Activated CD8-positive, alpha-beta T cell treated with anti-CD3 and anti-CD28 coated beads for 36 hours (primary cell): Measurements from ENCODE around the gene APBB2. TPM values are rescaled to one million over a fixed set of nuclear protein-coding genes. Genes with fewer than 3 reads are reported as not detected.

Source experiments
- ATAC-seq: fragments of 200-7000 bp; cut with Tn5 transposase; one replicate; pipeline ENCODE4 v1.10.0; 2021; ENCODE audit warnings: mild to moderate bottlenecking, moderate library complexity
- CTCF ChIA-PET: fragments of 350-600 bp; sonication (Branson Sonifier 250); formaldehyde crosslinking; loops from one replicate; lab custom pipeline; 2021; ENCODE audit warnings: antibody characterized with exemption; lab: Charles Lee
- POLR2A ChIA-PET: fragments of 350-600 bp; sonication (Branson Sonifier 250); formaldehyde crosslinking; loops from one replicate; lab custom pipeline; 2021; ENCODE audit warnings: antibody characterized with exemption; lab: Charles Lee
- DNase-seq: peaks from one replicate; pipeline ENCODE4 v3.0.0-alpha.2; 2020
- H3K27ac Mint-ChIP-seq: one replicate; pipeline ENCODE4 v1.8.0; 2021; ENCODE audit warnings: mild to moderate bottlenecking, mixed read lengths
- H3K27me3 Mint-ChIP-seq: one replicate; pipeline ENCODE4 v1.8.0; 2021; ENCODE audit warnings: mixed read lengths
- H3K36me3 Mint-ChIP-seq: one replicate; pipeline ENCODE4 v1.8.0; 2021; ENCODE audit warnings: low read depth, mixed read lengths
- H3K4me1 Mint-ChIP-seq: one replicate; pipeline ENCODE4 v1.8.0; 2021; ENCODE audit warnings: low read depth, mixed read lengths
- H3K4me3 Mint-ChIP-seq: one replicate; pipeline ENCODE4 v1.8.0; 2021; ENCODE audit warnings: mild to moderate bottlenecking, moderate library complexity, mixed read lengths
- H3K9me3 Mint-ChIP-seq: one replicate; pipeline ENCODE4 v1.8.0; 2021; ENCODE audit warnings: mixed read lengths
- CTCF ChIP-seq: fragments of 200-600 bp; IDR thresholded peaks from one replicate; pipeline ENCODE4 v1.8.0; 2022; ENCODE audit warnings: antibody characterized with exemption, mild to moderate bottlenecking
- intact Hi-C: fragments of 100-400 bp; cut with micrococcal nuclease; formaldehyde crosslinking; loops from one replicate; pipeline ENCODE4 v1.10.0; 2022
- total RNA-seq, 2 experiments: library from RNA; stranded (reverse); gene quantifications; one replicate each; pipeline ENCODE4 v1.2.3, GENCODE V29; 2021

The APBB2 gene
- total RNA-seq, 2 experiments from 2014 or later: 0.89 to 2.3 TPM

DNA sequence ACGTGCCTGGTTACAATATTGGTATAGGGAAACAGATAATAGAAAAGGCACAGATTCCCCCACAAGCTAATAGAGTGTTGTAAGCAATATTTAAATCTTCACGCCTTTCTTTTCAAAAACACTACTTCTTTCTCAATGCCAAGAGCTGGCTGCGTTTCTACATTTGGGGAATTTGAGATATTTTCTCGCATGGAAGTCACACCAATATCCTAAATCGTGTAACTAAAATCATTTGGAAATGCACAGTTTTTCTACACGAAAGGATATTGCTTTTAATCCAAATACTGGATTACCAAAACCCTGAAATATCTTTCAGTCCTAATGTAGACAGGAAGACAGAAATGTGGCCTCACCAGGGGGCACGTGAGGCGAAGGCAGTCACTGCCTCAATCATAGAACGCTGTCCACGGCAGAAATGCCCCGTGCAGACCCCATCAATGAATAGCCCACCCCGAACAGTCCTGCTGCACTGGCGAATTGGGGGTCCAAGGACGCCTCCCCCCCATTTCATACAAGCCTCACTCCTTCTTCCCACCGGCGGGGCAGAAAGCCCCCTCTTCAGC lies 358.0 kb downstream of the APBB2 start:
- no peak overlapping the region for H3K27ac Mint-ChIP-seq
- H3K4me3 Mint-ChIP-seq: peak overlapping the region; percentile 61

DNA sequence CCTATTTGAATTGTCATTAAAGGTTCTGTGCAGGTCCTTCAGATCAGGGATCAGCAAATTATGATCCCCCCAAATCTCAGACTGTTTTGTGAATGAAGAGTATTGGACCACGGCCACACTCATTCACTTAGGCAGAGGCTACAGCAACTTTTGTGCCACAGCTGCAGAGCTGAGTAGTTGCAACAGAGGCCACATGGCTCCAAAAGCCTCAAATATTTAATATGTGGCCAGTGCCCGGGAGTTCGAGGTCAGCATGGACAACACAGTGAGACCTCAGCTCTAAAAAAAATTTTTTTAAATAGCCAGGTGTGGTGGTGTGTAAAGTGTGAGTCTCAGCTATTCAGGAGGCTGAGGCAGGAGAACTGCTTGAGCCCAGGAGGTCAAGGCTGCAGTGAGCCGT lies 363.8 kb downstream of the APBB2 start:
- Mint-ChIP-seq H3K36me3 (no peaks in the 10 kb centered on the region), H3K27ac (no peak overlapping the region), H3K9me3 (no peaks in the 10 kb centered on the region), H3K4me3 (no peak overlapping the region), H3K27me3 (peaks cover 27% of the 10 kb centered on the region), H3K4me1 (peaks cover 2% of the 10 kb centered on the region)
- intact Hi-C loops: no loop called here
- DNase-seq: no peak
- ChIA-PET CTCF (interaction anchor here (1.9 kb wide), 1 partner anchor 10 kb away, joined by 6 read pairs; no protein-coding TSS in a partner anchor), POLR2A (no interaction called here)
- TF ChIP-seq CTCF: no peak
- ATAC-seq: no peak

More for the DNA sequence above, 358.0 kb downstream of the APBB2 start:
- no peak for TF ChIP-seq CTCF
- no peaks in the 10 kb centered on the region for H3K36me3 Mint-ChIP-seq
- peaks cover 53% of the 10 kb centered on the region for H3K27me3 Mint-ChIP-seq
- intact Hi-C loops: no loop called here
- DNase-seq: no peak
- no peaks in the 10 kb centered on the region for H3K4me1 Mint-ChIP-seq
- ChIA-PET POLR2A (no interaction called here), CTCF (interaction anchor here (0.8 to 2.6 kb wide), 6 partner anchors 10 to 178 kb away, joined by 3 to 13 read pairs (median 4); no protein-coding TSS in a partner anchor)
- no peak for ATAC-seq
- no peaks in the 10 kb centered on the region for H3K9me3 Mint-ChIP-seq

GRCh38 chr4:40848940-40849339 lies 365.4 kb downstream of the APBB2 start:
- DNase-seq (no peak), ATAC-seq (no peak)
- H3K36me3 Mint-ChIP-seq: no peaks in the 10 kb centered on the region
- peaks cover 2% of the 10 kb centered on the region for H3K4me1 Mint-ChIP-seq
- CTCF ChIA-PET: interaction anchor here (0.8 to 1.8 kb wide), 2 partner anchors 8 to 60 kb away, joined by 3 to 8 read pairs; no protein-coding TSS in a partner anchor
- POLR2A ChIA-PET: no interaction called here
- peaks cover 17% of the 10 kb centered on the region for H3K27me3 Mint-ChIP-seq
- TF ChIP-seq CTCF: no peak
- H3K4me3 Mint-ChIP-seq: no peak overlapping the region
- intact Hi-C loops: no loop called here
- H3K9me3 Mint-ChIP-seq: no peaks in the 10 kb centered on the region
- no peak overlapping the region for H3K27ac Mint-ChIP-seq

- peaks cover 2% of the 10 kb centered on the region for H3K4me1 Mint-ChIP-seq
- ATAC-seq: no peak
- ChIA-PET CTCF (interaction anchor here (1.8 kb wide), 1 partner anchor 8 kb away, joined by 8 read pairs; no protein-coding TSS in a partner anchor), POLR2A (no interaction called here)
- peaks cover 13% of the 10 kb centered on the region for H3K27me3 Mint-ChIP-seq
- DNase-seq: no peak
- no peaks in the 10 kb centered on the region for H3K9me3 Mint-ChIP-seq
- H3K27ac Mint-ChIP-seq: no peak overlapping the region
- H3K4me3 Mint-ChIP-seq: no peak overlapping the region
- TF ChIP-seq CTCF: no peak
- no peaks in the 10 kb centered on the region for H3K36me3 Mint-ChIP-seq
- intact Hi-C loops: no loop called here
Measured at GRCh38 chr4:40848251-40848650, 366.1 kb downstream of the APBB2 start.

GRCh38 chr4:40846532-40846931 lies 367.8 kb downstream of the APBB2 start:
- H3K9me3 Mint-ChIP-seq: no peaks in the 10 kb centered on the region
- H3K27ac Mint-ChIP-seq: no peak overlapping the region
- DNase-seq: no peak
- CTCF ChIA-PET: interaction anchor here (1.3 kb wide), 1 partner anchor 10 kb away, joined by 4 read pairs; no protein-coding TSS in a partner anchor
- TF ChIP-seq CTCF: no peak
- no peaks in the 10 kb centered on the region for H3K36me3 Mint-ChIP-seq
- no peak for ATAC-seq
- peaks cover 7% of the 10 kb centered on the region for H3K27me3 Mint-ChIP-seq
- POLR2A ChIA-PET: no interaction called here
- peaks cover 2% of the 10 kb centered on the region for H3K4me1 Mint-ChIP-seq
- intact Hi-C loops: no loop called here
- no peak overlapping the region for H3K4me3 Mint-ChIP-seq
